SKM-1 treated with dmso at 0.1 percent for 144 hours (cell line): ENCODE data around the gene CNOT1.

Experiments
- DNase-seq: peaks from one replicate; lab custom pipeline; 2025; ENCODE audit not compliant: unreplicated experiment; lab: John Stamatoyannopoulos, UW

Gene CNOT1

DNA sequence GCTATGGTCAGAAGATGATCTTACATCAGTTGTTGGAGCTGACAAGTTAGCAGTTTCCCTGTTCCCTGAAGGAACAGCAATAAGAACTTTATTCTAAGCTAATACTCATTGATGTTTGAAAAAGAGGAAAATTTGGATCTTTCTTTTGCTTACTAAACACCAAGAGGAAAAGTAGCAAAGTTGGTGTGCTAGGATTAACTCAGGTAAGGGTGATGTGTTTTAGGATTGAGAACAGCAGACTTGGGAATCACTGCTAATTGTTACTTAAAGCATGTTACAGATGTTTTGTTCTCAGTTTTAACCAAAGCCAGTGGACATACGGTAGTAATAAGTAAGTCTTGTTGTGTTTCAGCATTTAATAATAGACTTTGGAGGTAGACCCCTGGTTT lies 110.7 kb downstream of the CNOT1 start:
- DNase-seq = no peak

DNA sequence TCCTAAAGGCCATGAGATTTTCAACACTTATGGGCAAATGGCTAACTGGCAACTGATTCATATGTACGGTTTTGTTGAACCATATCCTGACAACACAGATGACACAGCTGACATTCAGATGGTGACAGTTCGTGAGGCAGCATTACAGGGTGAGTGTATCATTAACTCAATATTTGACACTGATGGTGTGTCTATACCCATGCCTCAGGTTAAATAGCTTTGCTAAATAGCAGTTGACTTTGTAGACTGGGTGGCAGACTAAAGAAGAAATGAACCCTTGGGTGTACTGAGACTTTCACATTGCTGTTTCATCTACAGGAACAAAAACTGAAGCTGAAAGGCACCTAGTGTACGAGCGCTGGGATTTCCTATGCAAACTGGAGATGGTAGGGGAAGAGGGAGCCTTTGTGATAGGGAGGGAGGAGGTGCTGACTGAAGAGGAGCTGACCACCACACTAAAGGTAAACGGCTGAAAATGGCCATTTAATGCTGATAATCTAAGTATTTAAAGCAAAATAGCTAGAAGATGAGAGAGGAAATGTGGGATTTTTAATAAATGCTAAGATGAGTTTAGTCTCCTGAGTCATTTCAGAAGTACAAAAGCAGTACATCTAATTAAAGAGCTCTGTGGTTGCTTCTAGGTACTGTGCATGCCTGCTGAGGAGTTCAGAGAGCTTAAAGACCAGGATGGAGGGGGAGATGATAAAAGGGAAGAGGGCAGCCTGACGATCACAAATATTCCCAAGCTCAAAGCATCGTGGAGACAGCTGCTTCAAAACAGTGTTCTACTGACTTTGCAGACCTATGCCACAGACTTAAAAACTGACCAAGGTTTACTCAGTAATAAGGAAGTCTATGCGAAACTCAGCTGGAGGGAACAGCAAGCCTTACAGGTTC lies 111.3 kb downstream of the CNOT1 start:
- no peak for DNase-seq

DNA sequence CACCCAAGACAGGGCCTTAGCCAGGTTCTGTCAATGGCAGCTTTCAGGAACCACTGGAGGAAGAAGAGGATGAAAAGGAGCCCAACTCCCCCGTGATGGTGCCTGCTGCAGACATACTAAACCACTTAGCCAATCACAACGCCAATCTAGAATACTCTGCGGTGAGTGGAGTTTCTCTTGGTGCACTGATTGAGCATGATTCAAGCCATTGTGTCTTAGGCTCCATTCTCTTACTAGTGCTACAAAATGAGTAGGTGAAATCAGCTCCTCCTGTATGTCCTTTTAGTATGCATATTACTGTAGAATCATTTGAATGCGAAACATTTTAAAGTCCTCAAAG lies 112.9 kb downstream of the CNOT1 start:
- no peak for DNase-seq

DNA sequence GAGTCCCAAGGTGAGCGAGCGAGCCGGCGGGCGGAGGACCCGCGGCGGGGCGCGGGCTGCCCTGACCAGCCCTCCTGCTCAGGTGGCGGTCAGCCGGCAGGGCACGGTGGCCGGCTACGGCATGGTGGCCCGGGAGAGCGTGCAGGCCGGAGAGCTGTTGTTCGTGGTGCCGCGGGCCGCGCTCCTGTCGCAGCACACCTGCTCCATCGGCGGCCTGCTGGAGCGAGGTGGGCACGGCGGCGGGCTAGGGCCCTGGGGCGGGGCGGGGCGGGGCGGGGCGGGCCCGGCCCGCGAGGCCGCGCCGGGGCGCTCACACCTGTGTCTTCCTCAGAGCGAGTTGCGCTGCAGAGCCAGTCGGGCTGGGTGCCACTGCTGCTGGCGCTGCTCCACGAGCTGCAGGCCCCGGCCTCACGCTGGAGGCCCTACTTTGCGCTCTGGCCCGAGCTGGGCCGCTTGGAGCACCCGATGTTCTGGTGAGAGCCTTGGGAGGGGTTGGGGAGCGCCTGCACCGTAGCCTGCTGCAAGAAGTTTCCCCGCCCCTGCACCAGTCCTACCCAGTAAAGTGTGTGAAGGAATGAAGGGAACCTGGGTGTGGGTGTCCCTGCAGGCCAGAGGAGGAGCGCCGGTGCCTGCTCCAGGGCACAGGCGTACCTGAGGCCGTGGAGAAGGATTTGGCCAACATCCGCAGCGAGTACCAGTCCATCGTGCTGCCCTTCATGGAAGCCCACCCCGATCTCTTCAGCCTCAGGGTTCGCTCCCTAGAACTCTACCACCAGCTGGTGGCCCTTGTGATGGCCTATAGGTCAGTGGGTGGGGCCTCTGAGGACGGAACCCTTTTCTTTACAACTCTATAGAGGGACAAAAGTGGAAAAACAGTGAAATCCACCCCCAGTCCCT lies 113.5 kb downstream of the CNOT1 start:
- DNase-seq = no peak

DNA sequence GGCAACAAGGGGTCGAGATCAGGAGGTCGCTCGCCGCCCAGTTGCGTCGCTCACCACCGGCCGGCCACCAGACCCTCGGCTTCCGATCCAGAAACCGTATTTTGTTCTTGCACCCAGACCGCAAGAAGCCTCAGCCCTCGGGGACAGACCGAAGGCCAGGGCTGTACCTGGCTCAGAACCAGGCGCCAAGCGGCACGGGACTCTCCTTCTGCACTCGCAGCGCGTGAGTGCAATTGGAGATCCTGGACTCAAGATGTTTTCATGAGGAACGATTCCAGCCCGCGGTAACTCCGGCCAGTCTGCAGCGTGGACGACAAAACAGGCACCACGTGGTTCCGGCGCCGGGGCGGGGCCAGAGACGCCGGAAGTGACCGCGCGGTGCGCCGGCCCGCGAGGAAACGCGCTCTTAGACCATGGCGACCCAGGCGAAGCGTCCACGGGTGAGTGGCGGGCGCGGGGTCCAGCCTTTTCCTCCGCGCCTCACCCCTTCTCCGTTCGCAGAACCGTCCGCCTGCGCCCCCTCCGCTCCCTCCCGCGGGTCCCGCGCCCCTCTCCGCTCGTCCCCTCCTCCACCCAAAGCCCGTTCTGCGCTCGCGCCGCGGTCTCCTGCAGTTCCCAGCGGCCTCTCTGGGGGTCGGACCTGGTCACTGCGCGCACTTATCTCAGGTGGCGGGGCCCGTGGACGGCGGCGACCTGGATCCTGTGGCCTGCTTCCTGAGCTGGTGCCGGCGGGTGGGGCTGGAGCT lies 114.3 kb downstream of the CNOT1 start, which contains the start of gene SETD6:
TSS of gene SETD6 (plus strand) at position 393 of the 746 bp plus-strand sequence. CDS start at position 414, 21 bp downstream.
- DNase-seq = peak; percentile 77

DNA sequence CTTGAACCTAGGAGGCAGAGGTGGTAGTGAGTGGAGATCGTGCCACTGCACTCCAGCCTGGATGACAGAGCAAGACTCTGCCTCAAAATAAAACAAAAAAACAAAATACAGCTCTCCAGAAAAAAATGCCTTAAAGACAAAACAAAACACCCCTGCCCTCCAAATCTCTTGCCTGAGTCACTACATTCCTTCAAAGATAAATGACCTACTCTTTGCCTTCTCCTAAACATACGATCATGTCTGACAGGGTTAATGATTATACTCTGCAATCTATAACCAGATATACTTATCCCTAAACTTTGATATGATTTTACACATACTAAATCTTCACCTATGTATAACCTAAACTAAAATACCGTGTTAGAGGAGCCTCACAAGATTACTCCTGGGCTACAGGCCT lies 115.8 kb downstream of the CNOT1 start:
- DNase-seq = no peak

DNA sequence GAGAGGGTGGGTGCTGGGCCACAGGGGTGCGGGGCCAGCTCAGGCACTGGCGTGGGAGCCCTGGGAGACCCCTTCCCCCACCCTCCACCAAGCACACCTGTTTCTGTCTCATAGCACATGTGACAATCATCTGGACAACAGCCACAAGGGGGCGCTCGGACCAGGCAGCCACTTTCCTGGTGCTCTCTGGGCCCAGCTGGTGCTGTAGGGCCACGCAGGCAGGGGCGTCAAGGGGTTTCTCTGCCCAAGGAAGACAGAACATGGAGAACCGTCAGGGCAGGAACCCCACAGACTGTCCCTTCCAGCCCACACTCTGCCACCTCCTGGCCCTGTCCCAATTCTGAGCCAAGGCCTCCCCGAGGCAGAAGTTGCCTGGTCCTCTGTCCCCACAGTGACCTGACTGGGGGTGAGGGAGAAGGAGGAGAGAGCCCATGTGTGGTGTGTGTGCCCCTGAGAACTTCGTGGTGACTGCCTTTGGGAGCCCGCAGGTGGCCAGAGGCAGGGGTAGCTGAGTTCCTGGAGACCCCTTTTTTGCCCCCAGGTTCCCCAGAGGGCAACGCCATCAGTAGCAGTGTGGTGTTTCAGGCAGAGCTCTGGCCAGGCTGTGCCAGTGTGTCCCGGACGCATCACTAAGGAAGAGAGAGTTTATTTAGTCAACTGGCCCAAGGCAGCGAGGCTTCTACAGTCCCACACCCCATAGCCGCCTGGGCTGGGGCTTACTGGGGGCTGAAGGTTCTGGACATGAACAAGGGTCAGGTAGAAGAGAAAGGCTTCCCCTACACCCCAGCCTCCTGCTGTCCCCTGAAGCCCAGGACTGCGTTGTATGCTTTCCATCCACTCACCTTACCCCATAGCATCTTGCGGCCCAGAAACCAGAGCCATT lies 117.5 kb downstream of the CNOT1 start:
- peak; percentile 49 for DNase-seq

DNA sequence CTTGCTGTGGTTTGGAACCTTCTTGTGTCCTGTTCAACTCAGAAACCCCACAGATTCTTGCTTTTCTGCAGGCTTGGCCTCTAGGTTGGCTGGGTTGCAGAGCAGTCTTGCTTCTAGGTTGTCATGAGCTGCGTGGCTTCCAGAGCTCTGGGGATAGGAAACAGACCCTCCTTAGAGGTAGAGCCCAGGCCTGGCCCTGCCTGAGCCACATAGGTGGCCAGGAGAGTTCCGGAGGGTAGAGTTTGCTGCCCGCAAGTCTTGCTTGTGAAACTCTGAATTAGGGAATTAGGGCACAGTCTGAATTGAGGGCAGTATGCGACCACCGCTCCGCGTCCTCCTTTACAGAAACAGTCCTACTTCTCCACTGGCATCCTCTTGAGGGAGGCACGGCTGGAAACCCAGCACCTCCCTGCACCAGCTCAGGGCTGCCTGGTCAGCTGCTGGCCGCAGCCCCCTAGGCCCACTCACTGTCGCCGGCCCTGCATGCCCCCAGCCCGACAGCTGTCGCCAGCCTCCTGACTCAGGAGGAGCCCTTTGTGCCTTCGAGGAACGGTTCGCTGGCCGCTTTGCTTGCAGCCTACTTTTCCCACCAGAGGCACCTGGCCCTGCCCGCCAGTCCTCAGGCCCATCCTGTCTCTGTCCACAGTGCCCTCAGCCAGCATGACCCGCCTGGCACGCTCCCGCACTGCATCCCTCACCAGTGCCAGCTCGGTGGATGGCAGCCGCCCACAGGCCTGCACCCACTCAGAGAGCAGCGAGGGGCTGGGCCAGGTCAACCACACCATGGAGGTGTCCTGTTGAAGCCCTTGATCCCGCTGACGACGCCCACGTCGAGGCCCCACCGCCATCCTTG lies 118.6 kb downstream of the CNOT1 start:
- no peak for DNase-seq

DNA sequence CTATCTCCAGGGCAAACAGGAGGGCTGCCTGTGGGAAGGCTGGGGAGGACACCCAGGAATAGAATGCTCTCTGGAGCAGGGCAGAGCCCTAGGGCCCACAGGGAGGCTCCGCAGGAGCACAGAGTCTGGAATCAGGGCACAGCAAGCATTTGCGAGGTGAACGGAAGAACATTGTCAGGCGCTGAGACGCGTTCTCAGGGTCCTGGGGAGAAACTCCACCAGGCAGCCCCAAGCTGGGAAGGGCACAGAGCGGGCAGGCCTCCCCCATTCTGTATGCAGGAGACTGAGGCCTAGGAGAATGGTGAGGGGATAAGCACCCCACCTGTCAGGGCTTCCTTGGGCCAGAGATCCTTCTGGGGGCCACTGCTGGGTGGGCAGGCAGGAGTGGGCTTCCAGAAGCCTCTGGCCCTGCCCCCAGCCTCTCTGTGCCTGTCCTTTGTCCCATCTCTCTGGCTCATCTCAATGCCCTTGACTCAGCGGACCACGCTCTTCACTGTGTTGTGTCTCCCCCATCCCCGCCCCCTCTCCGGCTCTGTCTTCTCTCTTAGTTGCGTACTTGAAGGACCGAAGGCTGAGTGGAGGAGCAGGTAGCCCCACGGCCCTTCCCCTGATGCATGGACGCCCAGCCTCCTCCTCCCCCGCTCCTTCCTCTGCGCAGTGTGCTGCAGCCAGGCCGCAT lies 119.4 kb downstream of the CNOT1 start:
- DNase-seq = no peak

DNA sequence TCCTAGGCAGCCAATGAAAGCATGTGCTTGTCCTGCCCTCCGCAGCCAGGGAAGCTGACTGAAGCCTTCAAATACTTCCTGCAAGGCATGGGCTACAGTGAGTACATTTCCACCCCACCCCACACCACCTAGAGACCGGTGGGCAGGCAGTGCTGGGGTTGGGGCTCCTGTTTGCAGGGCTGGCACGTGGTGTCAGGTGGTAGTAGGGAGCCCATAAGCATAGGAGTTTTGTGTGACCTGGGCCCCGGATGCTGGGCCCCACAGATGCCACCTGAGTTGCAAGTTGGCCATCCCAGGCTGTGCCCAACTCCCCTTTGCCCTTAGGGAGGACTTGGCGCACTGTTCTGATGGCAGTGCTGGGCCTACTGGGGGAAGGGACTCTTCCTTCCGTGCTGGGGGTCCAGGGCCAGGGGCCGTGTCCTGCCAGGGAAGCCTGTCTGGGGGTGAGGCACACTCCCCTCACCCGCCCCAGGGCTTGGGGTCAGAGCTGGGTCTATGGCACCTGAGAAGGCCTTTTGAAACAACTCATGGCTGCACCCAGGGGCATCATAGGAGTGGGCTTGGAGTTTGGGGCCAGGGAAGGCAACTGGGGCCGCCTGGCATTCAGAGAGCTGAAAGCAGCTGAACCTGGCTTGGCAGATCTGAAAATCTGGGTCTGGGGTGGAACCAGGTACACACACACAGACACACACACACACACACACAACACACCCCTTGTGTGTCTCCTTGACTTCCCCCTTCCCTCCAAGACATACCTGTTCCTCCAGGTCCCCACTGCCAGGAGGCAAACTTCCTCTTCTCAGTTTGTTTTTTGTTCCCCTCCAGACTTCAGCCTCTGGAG lies 120.2 kb downstream of the CNOT1 start:
- no peak for DNase-seq

DNA sequence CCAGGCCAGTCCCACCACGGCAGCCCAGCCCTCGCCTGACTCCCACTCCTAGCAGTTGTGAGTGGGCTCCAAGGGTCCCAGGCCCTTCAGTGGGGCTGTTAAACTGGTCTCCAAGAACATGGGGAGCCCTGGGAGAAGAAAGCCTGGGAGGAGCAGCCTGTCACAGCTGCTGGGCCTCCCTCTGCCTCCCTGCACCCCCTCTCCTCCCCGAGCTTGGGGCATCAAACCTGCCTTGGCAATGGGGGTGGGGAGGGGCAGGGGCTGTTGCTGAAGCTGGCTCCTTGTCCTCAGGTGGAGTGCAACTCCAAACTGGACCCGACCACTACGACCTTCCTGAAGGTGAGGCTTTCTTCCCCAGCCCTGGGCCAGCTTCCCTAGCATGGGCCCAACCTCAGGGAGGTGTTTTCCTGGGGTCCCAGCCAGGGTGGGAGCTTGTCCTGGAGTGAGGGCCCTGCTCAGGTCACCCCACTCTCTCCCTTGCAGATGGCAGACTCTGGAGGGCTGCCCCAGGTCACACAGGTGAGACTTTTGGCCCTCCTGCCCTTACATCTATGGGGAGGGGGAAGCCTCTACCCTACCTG lies 120.9 kb downstream of the CNOT1 start:
- no peak for DNase-seq

DNA sequence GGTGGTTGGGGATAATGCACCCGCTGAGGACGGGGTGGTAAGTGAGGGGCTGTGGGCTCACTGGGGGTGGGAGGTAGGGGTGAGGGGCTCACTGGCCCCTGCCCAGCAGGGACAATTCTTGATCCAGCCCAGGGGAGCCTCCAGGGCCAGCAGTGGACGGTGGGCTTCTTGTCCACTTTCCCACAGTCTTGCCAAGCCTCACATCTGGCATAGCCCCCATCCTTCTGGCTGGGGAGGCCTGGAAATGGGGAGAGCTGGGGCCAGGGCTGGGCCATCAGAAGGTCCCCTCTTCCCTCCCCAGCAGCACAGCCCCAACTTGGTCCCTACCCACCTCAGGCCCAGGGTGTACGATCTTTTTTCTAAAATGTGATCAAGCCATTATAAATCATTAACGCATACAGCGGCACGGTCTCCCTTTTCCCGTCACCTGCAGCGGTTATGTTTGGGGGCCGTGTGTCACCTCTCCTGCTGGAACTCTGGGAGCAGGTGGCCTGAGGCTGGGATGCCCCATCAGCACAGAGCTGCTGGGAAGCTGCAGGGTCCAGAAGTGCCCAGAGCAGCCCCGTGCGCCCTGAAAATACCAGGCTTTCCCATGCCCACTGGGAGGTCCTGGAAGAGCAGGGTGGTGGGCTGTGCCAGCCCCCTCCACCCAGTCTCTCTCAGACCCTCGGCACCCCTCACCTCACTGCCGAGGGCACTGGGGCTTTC lies 121.5 kb downstream of the CNOT1 start:
- no peak for DNase-seq

DNA sequence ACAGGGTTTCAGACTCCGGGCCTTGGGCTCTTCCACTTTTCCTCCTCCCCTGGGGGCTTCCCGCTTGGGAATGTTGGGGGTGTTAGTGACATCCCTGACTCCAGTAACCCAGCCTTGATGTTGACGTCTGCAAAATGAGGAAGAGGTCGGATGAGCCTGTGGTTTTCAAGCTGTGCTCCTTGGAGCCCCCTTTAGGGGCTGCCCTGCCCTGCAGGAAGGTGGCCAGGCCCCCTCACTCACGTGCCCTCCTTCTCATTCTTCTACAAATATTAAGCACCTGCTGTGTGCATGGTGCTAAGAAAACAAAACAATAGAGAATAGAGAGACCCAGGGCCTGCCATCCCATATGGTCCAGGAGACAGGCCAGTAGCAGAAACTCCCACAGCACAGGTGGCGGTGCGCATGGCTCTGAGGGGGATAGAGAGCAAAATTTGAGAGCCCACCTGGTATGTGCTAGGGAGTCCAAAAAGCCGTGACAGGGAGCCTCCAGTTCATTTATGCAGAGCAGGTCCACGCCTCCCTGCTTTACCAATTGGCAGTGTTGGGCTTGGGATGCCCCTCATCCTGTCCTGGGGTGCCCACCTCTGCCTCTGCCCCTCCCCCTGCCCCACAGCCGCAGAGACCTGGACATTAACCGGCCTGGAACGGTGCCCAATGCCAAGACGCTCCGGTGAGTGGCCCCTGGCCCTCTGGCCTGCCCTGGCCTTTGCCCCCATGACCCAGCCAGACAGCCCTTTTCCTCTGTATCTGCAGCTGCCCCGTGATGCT lies 122.2 kb downstream of the CNOT1 start:
- DNase-seq = peak; percentile 26

DNA sequence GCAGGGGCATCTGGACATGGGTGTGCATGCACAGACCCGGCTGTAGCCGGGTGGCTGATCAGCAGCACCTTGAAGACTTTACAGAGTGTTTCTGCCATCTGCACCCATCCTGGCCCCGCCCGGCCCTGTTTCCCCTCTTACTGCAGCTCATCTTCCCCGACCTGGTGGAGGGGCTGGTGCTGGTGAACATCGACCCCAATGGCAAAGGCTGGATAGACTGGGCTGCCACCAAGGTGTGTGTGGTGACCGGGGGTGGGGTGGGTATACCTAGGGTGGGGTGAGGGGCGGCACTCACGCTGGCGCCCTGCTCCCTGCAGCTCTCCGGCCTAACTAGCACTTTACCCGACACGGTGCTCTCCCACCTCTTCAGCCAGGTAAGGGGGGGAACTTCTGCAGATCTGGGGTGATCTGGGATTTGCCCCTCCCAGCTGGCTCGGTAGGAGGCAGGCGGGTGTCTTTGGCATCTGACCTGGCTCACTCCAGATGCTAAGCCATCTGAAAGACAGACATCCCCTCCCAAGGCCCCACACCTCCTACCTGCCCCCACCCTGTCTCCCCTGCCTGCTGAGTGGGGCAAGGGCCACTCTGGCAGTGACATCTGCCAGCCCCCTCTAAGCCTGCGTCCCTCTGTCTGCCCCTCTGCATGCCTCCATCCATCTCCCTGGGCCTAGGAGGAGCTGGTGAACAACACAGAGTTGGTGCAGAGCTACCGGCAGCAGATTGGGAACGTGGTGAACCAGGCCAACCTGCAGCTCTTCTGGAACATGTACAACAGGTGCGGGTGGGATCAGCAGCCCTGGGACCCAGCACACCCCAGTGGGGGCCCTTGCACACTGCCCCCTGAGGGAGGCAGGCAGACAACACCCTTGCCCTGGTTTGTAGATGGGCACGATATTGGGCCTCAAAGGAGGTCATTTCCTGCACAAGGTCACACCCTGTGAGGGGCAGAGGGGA lies 123.1 kb downstream of the CNOT1 start:
- no peak for DNase-seq
